ENCODE results near the gene BZW2.
"Not testable (repeated sequence)": the region's sequence is repeated elsewhere in the genome, so short reads cannot be mapped to it uniquely, and the experiment has no call there.

The BZW2 gene

GRCh38 chr7:16675277-16675676 is 29.3 kb downstream of the BZW2 start:
- DNase-seq (ENCODE audit: low spot score), result no peak

DNA sequence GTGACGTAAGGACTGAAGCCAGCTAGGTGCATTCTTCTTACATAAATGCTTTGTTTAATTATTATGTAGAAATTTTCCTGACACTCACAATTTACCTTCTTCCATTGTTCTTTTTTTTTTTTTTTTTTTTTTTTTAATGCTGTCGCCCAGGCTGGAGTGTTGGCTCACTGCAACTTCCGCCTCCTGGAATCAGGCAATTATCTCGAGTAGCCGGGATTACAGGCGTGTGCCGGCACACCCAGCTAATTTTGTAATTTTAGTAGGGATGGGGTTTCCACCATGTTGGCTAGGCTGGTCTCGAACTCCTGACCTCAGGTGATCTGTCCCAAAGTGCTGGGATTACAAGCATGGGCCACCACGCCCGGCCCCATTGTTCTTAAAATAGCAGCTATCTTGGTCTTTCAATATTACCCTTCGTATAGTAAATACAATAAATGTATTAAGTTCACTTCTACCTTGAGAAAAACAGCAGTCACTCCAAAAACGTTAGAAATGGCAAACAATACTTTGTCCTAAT is 32.1 kb downstream of the BZW2 start:
- no peak for DNase-seq (ENCODE audit: low spot score)

GRCh38 chr7:16678645-16679566 is 32.9 kb downstream of the BZW2 start:
- DNase-seq (ENCODE audit: low spot score), result not testable (repeated sequence)

DNA sequence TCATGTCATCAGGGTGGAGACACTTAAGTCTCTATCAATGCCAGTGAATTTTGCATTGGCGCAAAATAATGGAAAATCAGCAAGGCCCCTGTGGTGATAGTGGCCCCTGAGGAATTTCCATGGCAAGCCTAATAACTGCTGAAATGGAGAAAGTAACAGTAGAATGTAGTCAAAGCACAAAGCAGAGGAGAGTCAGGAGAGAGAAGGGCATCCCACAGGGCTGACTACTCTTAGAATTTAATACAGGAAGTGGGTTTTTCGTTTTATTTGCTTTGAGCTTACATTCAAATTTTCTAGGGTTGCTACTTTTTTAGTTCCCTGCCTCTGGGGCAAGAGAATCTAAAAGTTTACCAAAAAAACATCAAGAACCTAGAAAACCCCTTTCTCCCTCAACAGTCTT is 39.0 kb downstream of the BZW2 start:
- DNase-seq (ENCODE audit: low spot score), result no peak

GRCh38 chr7:16685535-16685934 is 39.6 kb downstream of the BZW2 start:
- no peak for DNase-seq (ENCODE audit: low spot score)

DNA sequence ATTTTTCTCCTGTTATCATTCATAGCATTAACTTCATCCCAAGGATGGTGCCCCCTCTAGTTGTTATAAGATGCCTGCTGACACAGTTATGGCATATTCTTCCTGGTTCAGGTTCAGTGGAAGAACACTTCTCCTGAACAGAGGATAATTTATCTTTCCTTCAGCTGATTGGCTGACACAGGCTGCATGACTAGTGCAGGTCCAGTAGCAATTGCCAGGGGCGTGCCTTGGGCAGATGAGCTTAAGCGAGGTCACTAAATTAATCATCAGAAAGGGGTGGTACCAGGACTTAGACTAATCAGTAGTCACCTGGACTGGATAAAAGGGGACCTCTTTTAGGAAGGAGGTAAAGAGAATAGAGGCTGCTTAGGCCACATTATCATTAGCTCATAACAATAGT is 42.3 kb downstream of the BZW2 start:
- DNase-seq (ENCODE audit: low spot score), result no peak

DNA sequence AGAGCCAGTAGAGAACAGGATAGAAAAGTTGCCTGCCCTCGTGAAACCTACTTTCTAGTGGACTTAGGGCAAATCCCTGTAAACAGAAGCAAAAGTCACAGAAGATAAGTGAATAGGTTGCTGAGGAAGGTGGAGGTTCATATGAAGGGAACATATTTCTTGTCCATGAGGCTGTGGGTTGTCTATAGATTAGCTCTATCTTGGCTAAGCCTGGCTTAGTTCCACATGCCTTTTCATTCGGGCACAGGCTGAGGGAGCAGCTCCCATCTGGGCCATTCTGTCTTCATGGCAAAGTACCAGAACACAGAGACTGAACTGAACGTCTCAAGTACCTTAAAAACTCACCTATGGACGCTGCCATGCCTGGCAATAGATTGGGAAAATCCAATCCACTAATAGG is 45.3 kb downstream of the BZW2 start:
- no peak for DNase-seq (ENCODE audit: low spot score)

GRCh38 chr7:16693601-16694318 is 47.8 kb downstream of the BZW2 start:
- DNase-seq (ENCODE audit: low spot score), result no peak

DNA sequence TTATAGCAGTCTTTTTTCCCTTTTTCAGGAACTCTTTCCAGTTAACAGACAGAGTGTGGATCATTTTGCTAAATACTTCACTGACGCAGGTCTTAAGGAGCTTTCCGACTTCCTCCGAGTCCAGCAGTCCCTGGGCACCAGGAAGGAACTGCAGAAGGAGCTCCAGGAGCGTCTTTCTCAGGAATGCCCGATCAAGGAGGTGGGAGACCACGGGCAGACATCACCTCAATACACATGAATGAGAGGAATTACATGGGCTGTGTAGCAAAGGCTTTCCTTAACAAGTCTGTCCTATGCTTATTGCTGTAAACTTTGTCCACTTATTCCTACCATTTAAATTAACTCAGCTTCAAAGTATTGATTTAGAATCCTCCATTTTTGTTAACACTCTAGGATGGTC is 48.8 kb downstream of the BZW2 start:
- DNase-seq (ENCODE audit: low spot score), result no peak

- peak; percentile 5 for DNase-seq (ENCODE audit: low spot score)
These were observed 49.7 kb downstream of the BZW2 start for GRCh38 chr7:16695621-16696237.

DNA sequence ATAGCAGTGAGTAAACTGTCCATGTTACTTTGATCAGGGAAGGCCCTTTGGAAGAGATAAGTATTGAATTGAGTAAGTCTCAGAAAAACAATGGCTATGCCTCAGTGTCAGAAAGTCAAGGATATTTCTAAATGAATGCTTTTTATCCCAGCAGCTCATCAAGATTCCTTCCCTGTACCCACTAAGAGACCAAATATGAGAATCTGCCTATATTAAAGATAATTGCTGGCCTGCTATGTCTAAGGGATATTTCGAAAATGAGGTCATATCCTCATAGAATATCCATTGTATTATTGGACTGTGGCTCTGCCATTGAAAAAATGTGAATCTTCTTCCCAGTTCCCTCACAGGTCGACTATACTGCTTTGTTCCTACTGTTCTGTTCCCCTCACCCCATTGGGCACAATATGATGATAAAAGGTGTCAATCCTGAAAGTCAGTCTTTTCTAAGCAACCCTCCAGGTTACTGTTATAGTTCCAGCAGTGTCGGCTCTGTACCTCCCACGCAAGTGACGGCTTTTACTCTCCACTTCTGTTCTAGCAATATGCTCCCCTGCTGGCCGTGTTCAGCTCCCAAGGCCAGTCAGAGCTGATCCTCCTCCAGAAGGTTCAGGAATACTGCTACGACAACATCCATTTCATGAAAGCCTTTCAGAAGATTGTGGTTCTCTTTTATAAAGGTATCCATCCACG is 51.7 kb downstream of the BZW2 start:
- DNase-seq (ENCODE audit: low spot score), result no peak

DNA sequence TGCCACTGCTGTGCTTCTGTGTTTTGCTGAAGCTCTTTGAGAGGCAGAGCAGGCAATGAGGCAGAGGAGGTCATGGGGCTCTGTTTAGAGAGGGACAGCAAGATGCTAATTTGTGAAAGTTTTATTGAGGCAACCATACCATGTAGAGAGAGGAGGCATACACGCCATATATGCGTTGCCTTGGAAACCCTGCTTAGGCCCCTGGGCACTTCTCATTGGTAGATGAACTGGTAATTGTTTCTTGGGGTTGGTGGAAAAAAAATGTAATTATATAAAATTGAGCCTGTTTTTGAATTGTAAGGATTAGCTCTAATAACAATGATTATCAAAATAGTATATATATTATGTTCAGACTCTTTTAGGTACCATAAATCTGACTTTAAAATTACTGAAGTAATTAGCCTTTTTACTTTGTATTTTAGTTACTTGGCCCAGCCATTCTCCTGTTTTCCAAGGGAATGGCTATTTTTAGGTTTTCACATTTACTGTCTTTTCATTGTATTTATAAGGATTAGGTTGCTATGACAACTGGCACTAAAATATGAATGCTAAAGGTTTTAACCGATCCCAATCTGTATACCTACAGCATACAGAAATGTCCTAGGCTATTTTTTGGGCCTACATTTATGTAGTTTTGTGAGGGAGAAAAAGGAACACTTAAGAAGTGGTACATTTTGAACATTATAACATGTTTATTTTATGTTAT is 52.4 kb downstream of the BZW2 start:
- no peak for DNase-seq (ENCODE audit: low spot score)

DNA sequence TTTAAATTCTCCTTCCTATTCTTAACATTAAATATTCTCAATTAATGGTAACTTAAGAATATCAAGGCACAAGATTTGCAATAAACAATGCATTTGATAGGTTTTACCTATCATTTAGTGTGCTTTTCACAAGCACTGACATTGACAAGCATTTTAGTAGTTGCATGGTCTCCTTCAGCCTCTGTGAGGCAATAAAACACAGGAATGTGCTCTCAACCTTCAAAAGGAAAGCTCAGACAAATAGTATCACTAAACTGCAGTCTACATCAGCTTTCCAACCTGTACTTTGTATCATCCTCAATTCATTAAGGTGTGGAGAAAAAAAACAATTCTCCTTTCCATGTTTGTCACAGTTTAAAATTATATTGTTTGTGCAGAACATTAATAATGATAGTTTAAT is 56.5 kb downstream of the BZW2 start:
- no peak for DNase-seq (ENCODE audit: low spot score)

DNA sequence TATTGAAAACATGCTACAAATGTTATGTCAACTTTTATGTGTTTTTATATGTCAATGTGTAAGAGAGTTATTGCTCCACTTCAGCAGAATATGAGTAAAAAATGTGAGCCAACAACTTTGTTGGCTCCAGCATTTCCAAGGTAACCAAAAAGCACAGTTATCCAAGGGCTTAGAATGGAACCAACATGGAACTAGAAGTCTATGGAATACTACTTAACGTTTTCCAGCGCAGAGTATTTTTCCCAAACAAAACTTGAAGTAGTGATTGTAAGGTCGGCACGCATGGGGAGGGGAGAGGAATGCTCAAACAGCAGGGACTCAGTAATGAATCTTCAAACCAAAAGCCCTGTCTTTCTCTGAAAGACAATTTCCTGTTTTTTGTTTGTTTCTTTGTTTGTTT is 62.5 kb downstream of the BZW2 start:
- no peak for DNase-seq (ENCODE audit: low spot score)

DNA sequence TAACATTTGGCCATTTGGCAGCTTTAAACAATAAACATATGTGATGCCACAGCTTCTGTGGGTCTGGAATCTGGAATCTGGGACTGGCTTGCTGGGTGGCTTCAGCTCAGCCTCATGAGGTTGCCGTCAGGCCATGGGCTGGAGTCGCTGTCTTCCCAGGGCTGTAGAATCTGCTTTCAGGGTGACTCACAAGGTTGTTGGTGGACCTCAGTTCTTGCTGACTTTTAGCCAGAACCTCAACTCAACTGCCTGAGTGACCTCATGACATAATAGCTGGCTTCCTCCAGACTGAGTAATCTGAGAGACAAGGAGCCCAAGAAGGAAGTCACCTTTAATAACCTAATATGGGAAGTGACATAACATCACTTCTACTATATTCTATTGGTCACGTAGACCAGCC is 63.0 kb downstream of the BZW2 start:
- DNase-seq (ENCODE audit: low spot score), result no peak

- no peak for DNase-seq (ENCODE audit: low spot score)
These were observed 64.7 kb downstream of the BZW2 start for GRCh38 chr7:16710651-16711050.

GRCh38 chr7:16711730-16712129 is 65.7 kb downstream of the BZW2 start:
- DNase-seq (ENCODE audit: low spot score), result no peak

GRCh38 chr7:16712916-16713315 is 66.9 kb downstream of the BZW2 start:
- DNase-seq (ENCODE audit: low spot score), result no peak

DNA sequence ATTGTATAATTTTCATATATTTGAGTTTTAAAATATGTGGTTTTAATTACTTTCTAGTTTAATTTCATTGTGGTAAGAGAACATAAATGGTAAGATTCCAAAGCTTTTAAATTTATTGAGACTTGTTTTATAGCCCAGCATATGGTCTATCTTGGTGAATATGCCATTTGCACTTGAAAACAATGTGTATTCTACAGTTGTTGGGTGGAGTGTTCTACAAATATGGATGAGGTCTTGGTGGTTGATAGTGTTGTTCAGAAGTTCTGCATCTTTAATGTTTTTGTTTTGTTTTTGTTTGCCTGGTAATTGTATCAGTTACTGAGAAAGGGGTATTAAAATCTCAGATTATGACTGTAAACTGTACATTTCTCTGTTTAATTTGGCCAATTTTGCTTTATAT is 69.9 kb downstream of the BZW2 start:
- DNase-seq (ENCODE audit: low spot score), result no peak

DNA sequence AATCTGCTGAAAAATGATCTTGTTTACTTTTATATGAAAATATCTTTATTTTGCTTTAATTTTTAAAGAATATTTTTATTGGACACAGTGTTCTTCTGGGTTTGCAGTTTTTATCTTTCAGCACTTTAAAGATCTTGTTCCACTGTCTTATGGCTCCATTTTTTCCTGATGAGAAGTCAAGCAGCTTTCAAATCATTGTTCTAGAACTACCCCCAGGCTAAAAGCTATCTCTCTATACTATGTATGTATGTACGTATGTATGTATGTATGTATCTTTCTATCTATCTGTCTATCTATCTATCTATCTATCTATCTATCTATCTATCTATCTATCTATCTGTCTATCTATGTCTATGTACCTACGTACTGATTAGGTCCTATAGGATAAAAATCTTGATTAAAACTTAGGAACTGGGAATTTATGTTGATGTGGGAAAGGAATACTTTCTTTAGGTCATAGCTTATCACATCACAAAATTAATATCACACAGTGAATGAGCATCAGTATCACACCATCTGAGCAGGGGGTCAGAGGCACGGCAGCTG is 72.2 kb downstream of the BZW2 start:
- no peak for DNase-seq (ENCODE audit: low spot score)

DNA sequence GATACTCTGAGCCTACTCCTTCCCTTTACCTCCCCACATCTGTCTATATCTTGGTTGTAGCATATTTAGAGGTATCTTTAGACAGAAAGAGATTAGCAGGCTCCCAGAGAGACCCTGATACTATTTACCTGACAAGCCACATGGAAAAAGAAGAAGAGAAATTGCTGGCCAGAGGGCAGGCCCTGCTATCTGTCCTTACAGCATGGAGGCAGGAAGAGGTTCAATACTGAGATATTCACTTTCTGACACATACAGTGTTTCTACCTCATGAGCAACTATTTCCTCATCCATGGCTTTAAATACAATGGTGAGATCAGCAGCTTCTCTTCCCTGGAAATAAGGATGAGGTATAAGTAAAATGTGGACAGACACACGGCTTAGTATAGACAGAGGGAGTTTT is 73.7 kb downstream of the BZW2 start:
- DNase-seq (ENCODE audit: low spot score), result no peak

Data from globus pallidus (tissue), 1 donor.